ENCODE results near the gene PLEKHM2.

GRCh38 chr1:15735304-15736037, 51.4 kb downstream of the PLEKHM2 start:
- TF ChIP-seq CTCF (IDR thresholded peaks at IDR 0.05; ENCODE audit: low read depth, low read length) (no peak), EZH2phosphoT487 (IDR thresholded peaks at IDR 0.05; ENCODE audit: low read depth) (no peak)
